ENCODE data around the gene CAPN15. TPM values are rescaled to one million over a fixed set of nuclear protein-coding genes. Genes with fewer than 3 reads are reported as not detected.
A peak's percentile ranks its signal among the peaks of the same experiment; 100 is the strongest.

The CAPN15 gene
- polyA plus RNA-seq, 3 donors = 3.4 to 42.6 (median 3.9) TPM

GRCh38 chr16:521381-522210, 5.9 kb upstream of the CAPN15 start:
- no peak for DNase-seq
- intact Hi-C loops (cut with micrococcal nuclease) = no loop called here
- no peaks in the 10 kb centered on the region for H3K36me3 ChIP-seq (replicated peaks in 1 of 2; ENCODE audit: control insufficient read depth in 1 of 2, insufficient read depth in 2 of 2, low read length in 2 of 2)
- 95% methylated on average over 21 of the region's 34 CpGs for WGBS (ENCODE audit: insufficient coverage)
- H3K9me3 ChIP-seq (replicated peaks in 1 of 2; ENCODE audit: control insufficient read depth in 1 of 2, insufficient read depth in 1 of 2, low read length in 2 of 2) = no peaks in the 10 kb centered on the region
- no peaks in the 10 kb centered on the region for H3K36me3 Mint-ChIP-seq
- H3K9ac ChIP-seq (ENCODE audit: insufficient read depth, low read length, poor library complexity, severe bottlenecking) = no peak overlapping the region
- TF ChIP-seq CTCF (IDR thresholded peaks at IDR 0.05) = no peak
- no peak overlapping the region for H3K4me3 ChIP-seq (replicated peaks in 1 of 3; ENCODE audit: low read depth in 2 of 3, low read length in 3 of 3)
- H3K9me3 Mint-ChIP-seq = no peaks in the 10 kb centered on the region
- H3K4me2 ChIP-seq (replicated peaks; ENCODE audit: extremely low read depth, low read length, poor library complexity, severe bottlenecking) = no peak overlapping the region
- H4K20me1 ChIP-seq (ENCODE audit: insufficient read depth, low read length) = peaks cover 6% of the 10 kb centered on the region
- H3K27ac Mint-ChIP-seq = peak overlapping the region in 1 of 7 donors; percentile 53
- no peak overlapping the region for H3K27ac ChIP-seq (ENCODE audit: low read depth in 1 of 2, low read length in 2 of 2)
- H3K27me3 Mint-ChIP-seq (ENCODE audit: low read depth in 3 of 3) = peaks cover 0 to 2% (median 0%) of the 10 kb centered on the region in 3 donors
- H3K79me2 ChIP-seq (ENCODE audit: insufficient read depth, low read length) = peaks cover 5% of the 10 kb centered on the region
- no peaks in the 10 kb centered on the region for H3K27me3 ChIP-seq (ENCODE audit: control insufficient read depth in 2 of 2, insufficient read depth in 2 of 2, low read length in 2 of 2)
- no peak overlapping the region for H2AFZ ChIP-seq (ENCODE audit: insufficient read depth, low read depth, low read length, poor library complexity, severe bottlenecking)
- H3K4me1 ChIP-seq (ENCODE audit: control insufficient read depth in 1 of 2, insufficient read depth in 2 of 2, low read length in 2 of 2) = peaks cover 9 to 17% of the 10 kb centered on the region in 2 donors
- H3K4me1 Mint-ChIP-seq = peaks cover 16% of the 10 kb centered on the region
- no peak overlapping the region for H3K4me3 Mint-ChIP-seq

DNA sequence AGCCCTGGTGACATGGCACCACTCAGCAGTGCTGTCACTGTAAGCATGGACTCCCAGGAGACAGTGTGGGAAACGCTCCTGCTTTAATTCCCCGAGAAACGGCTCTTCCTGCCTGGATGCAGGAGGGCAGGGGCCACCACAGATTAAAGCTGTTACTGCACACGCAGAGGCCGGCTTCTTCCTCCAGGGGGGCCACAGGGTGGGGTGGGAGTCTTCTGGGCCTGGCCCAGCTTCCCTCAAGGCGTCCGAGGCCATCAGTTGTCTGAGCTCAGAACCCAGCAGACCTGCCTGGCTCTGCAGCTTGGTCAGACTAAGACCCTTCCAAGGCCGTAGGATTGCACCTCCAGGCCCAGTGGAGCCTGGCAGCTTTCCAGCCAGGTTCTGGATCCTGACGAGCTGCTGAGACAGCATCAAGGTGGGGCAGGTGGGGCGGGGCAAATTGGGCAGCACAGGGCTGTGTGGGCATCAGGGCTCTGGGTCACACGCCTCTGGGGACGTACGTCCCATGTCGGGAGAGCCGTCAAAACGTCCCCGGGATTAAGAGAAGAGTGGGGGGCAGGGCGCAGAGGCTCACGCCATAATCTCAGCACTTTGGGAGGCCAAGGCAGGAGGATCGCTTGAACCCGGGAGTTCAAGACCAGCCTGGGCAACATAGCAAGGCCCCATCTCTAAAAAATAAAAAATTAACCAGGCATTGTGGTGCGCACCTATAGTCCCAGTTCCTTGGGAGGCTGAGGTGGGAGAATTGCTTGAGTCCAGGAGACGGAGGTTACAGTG, 5.0 kb upstream of the CAPN15 start:
- Mint-ChIP-seq H3K4me1 (peaks cover 18% of the 10 kb centered on the region), H3K36me3 (no peaks in the 10 kb centered on the region), H3K27ac (peak overlapping the region in 1 of 7 donors; percentile 42), H3K27me3 (ENCODE audit: low read depth in 3 of 3) (peaks cover 0 to 2% (median 1%) of the 10 kb centered on the region in 3 donors), H3K4me3 (no peak overlapping the region), H3K9me3 (no peaks in the 10 kb centered on the region)
- no peaks in the 10 kb centered on the region for H3K27me3 ChIP-seq (ENCODE audit: control insufficient read depth in 2 of 2, insufficient read depth in 2 of 2, low read length in 2 of 2)
- TF ChIP-seq CTCF (IDR thresholded peaks at IDR 0.05) = no peak
- H3K79me2 ChIP-seq (ENCODE audit: insufficient read depth, low read length) = peaks cover 8% of the 10 kb centered on the region
- H3K4me1 ChIP-seq (ENCODE audit: control insufficient read depth in 1 of 2, insufficient read depth in 2 of 2, low read length in 2 of 2) = peaks cover 12 to 22% of the 10 kb centered on the region in 2 donors
- 86% methylated on average over 19 of the region's 23 CpGs for WGBS (ENCODE audit: insufficient coverage)
- no peaks in the 10 kb centered on the region for H3K36me3 ChIP-seq (replicated peaks in 1 of 2; ENCODE audit: control insufficient read depth in 1 of 2, insufficient read depth in 2 of 2, low read length in 2 of 2)
- intact Hi-C loops (cut with micrococcal nuclease) = no loop called here
- H2AFZ ChIP-seq (ENCODE audit: insufficient read depth, low read depth, low read length, poor library complexity, severe bottlenecking) = no peak overlapping the region
- no peak overlapping the region for H3K4me2 ChIP-seq (replicated peaks; ENCODE audit: extremely low read depth, low read length, poor library complexity, severe bottlenecking)
- H3K9me3 ChIP-seq (replicated peaks in 1 of 2; ENCODE audit: control insufficient read depth in 1 of 2, insufficient read depth in 1 of 2, low read length in 2 of 2) = no peaks in the 10 kb centered on the region
- H4K20me1 ChIP-seq (ENCODE audit: insufficient read depth, low read length) = peaks cover 8% of the 10 kb centered on the region
- no peak for DNase-seq
- H3K27ac ChIP-seq (ENCODE audit: low read depth in 1 of 2, low read length in 2 of 2) = no peak overlapping the region
- H3K4me3 ChIP-seq (replicated peaks in 1 of 3; ENCODE audit: low read depth in 2 of 3, low read length in 3 of 3) = no peak overlapping the region
- no peak overlapping the region for H3K9ac ChIP-seq (ENCODE audit: insufficient read depth, low read length, poor library complexity, severe bottlenecking)

All from CD14-positive monocyte (primary cell).